Neuron (in vitro differentiated cells): ENCODE results near the gene MAP2K2.

ENCODE experiments used
- H2AFZ ChIP-seq: one replicate; pipeline ENCODE4 v1.6.1; 2013; ENCODE audit warnings: low read depth, mild to moderate bottlenecking, inconsistent platforms, low read length, moderate library complexity
- H3K27me3 ChIP-seq: one replicate; pipeline ENCODE4 v1.6.1; 2013; ENCODE audit warnings: low read length; ENCODE audit not compliant: insufficient read depth
- H3K36me3 ChIP-seq: one replicate; pipeline ENCODE4 v1.6.1; 2013; ENCODE audit warnings: low read length; ENCODE audit not compliant: insufficient read depth
- H3K4me1 ChIP-seq: one replicate; pipeline ENCODE4 v1.6.1; 2013; ENCODE audit warnings: low read length; ENCODE audit not compliant: insufficient read depth
- H3K4me3 ChIP-seq: 2 replicates; pipeline ENCODE4 v1.5.1; 2013; ENCODE audit warnings: mild to moderate bottlenecking, low read length, moderate library complexity
- H3K9me3 ChIP-seq: one replicate; pipeline ENCODE4 v1.6.1; 2013; ENCODE audit warnings: low read length

MAP2K2 gene

DNA sequence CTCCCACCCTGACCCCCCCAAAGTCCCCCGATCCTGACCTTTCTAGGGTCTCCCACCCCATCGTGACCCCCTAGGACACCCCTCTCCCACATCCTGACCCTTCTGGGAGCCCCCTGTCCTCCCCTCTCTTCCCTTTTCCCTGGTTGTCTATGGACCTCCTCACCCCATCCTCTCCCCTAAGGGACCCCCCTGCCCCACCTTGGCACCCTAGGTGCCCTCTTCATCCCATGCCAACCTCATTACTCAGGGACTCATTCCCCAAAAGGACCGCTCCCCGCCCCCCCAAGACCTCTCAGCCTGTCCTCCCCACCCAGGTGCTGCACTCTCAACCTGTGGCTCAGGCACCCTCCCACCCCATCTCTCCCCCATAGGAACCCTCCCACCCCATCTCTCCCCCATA, 2.1 kb downstream of the MAP2K2 start:
- H3K36me3 ChIP-seq = peaks cover 12% of the 10 kb centered on the region
- H2AFZ ChIP-seq = no peak overlapping the region
- H3K9me3 ChIP-seq = no peaks in the 10 kb centered on the region
- peaks cover 15% of the 10 kb centered on the region for H3K4me1 ChIP-seq
- no peaks in the 10 kb centered on the region for H3K27me3 ChIP-seq
- no peak overlapping the region for H3K4me3 ChIP-seq

DNA sequence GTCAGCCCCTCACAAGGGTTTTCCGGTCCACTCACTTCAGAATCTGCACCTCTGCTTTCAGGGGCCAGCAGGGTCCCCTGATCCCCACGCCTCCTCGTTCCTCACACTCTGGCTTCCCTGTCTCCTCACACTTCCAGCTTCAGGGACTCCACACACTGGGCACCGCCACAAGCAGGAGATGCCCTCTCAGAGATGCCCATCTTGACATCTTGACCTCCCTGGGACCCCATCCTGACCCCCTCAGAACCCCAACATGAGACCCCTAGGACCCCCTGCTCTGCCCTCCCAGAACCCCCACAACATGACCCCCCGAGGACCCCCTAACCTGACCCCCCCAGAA, 2.7 kb downstream of the MAP2K2 start:
- Histone ChIP-seq H3K4me3 (no peak overlapping the region), H3K4me1 (peaks cover 15% of the 10 kb centered on the region), H3K36me3 (peaks cover 13% of the 10 kb centered on the region), H3K27me3 (no peaks in the 10 kb centered on the region), H2AFZ (no peak overlapping the region), H3K9me3 (no peaks in the 10 kb centered on the region)

DNA sequence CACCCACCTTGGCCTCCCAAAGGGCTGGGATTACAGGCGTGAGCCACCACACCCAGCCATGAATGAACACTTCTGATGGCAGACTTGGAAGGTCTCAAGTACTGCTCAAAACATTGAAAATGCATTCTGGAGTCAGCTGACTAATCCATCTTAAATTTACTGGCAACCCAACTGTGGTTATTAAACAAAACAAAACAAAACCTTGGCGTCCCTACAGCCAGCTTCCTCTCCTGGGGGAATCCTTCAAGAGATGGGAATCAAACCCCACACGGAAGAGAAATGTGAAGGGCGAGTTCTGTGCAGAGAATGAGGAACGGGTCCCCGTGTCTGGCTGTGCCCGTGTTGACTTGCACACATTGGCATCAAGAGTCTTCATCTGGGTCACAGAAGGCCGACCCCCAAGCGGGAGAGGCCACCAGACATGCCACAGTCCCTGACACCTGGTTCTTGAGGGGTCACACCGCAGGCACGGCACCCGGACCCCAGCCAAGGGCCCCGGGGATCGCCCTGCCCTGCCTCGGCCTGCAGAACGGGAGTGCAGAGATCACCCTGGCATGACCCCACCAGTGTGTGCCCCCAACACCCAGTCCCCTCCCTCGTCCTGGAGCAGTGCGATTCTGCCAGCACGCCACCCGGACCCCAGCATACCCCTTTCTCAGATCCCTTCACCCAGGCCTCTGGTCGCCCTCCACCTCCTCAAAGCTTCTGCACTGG, 3.2 kb downstream of the MAP2K2 start:
- Histone ChIP-seq H2AFZ (no peak overlapping the region), H3K4me3 (no peak overlapping the region), H3K4me1 (peaks cover 15% of the 10 kb centered on the region), H3K9me3 (no peaks in the 10 kb centered on the region), H3K36me3 (peaks cover 17% of the 10 kb centered on the region), H3K27me3 (no peaks in the 10 kb centered on the region)

DNA sequence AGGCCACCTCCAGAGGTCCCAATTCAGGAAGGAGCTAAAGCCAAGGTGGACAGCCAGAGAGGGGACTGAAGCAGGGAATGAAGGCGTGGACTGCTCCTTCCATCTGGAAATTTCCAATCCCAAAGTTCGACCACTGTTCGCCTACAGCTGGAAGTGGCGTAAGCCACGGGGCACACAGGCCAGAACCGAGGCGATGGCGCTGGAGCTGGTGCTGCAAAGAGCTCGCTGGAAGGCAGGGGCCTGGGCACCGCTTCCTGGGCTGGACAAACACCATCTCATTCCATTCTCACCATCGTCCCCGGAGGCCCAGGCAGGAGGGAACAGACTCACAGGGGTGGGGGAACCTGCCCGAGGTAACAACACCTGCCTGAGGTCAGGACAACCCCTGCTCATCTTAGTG, 4.2 kb downstream of the MAP2K2 start:
- Histone ChIP-seq H3K27me3 (no peaks in the 10 kb centered on the region), H3K36me3 (peaks cover 25% of the 10 kb centered on the region), H3K4me1 (peaks cover 15% of the 10 kb centered on the region), H3K4me3 (no peak overlapping the region), H2AFZ (no peak overlapping the region), H3K9me3 (no peaks in the 10 kb centered on the region)

DNA sequence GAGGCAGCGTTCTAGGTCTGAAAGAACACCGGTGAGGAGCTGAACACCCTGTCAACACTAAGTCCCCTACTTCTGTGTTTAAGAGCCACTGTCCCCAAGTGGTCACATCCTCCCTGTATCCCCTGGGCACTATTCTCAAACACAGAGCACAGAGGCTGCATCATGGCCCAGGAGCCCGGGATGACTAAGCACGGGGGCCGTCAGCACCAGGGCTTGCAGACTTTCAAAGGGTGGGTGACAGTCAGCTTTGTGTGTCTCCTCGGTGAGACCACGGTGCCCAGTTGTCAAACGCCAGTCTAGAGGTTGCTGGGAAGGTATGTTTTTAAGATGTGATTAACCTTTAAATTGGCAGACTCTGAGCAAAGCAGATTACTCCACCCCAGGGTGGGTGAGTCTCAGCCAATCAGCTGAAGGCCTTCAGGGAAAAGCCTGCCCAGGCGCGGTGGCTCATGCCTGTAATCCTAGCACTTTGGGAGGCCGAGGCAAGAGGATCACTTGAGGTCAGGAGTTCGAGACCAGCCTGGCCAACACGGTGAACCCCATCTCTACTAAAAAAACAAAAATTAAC, 8.0 kb downstream of the MAP2K2 start:
- Histone ChIP-seq H3K4me1 (no peaks in the 10 kb centered on the region), H3K27me3 (no peaks in the 10 kb centered on the region), H3K4me3 (no peak overlapping the region), H2AFZ (no peak overlapping the region), H3K36me3 (peaks cover 53% of the 10 kb centered on the region), H3K9me3 (peaks cover 4% of the 10 kb centered on the region)

DNA sequence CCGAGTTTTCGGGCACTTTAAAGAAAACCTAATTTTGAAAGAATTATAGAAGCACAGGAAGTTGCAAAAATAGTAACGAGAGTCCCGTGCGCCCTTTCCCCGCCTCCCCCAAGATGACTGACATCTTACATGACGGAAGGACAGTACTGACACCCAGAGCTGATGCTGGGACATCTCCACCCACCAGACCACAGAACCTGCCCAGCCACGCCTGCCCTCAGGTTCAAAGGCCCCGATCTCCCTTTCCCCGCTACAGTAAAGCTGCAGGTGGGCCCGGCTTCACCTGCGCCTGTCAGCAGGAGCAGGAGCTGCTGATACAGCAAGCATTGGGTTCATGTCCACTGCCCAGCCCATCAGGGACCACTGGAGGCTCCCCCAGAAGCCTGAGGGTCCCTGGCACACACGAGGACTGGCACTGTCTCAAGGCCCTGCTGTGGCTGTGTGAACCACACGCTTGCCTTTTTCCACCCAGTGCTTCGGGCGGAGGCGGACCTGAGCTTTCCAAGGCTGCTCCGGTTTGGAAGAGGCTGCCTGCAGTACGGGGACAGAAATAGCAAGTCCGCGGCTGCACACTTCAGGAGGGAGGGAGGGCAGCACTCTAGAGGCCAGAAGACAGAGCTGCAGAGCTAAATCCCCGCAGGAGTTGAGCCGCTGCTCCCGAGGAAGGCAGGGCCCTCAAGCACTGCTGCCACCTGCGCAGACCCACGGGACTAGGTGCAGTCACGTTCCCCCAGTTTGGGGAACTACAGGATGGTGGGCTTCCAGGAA, 8.7 kb downstream of the MAP2K2 start:
- no peaks in the 10 kb centered on the region for H3K27me3 ChIP-seq
- peaks cover 4% of the 10 kb centered on the region for H3K9me3 ChIP-seq
- no peaks in the 10 kb centered on the region for H3K4me1 ChIP-seq
- H3K36me3 ChIP-seq = peaks cover 59% of the 10 kb centered on the region
- no peak overlapping the region for H2AFZ ChIP-seq
- H3K4me3 ChIP-seq = no peak overlapping the region

DNA sequence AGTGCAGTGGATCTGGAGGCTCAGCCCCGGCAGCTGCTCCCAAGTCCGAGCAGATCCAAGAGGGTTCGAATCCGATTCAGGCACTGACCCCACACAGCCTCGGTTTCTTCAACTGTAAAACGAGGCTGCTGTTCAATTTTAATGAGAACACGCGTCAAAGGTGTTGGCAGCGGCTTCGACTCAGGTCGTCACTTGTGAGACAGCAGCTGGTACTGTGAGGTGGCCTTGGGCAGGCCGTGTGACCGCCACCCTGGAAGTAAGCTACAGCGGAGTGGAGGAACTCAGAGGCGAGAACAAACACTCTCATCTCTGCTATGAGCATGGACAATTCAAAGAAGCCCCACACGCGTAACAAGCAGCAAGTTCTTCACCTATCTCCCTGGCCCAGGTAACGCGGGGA, 9.7 kb downstream of the MAP2K2 start:
- Histone ChIP-seq H3K27me3 (no peaks in the 10 kb centered on the region), H3K9me3 (peaks cover 4% of the 10 kb centered on the region), H3K4me3 (no peak overlapping the region), H3K4me1 (no peaks in the 10 kb centered on the region), H2AFZ (no peak overlapping the region), H3K36me3 (peaks cover 61% of the 10 kb centered on the region)

DNA sequence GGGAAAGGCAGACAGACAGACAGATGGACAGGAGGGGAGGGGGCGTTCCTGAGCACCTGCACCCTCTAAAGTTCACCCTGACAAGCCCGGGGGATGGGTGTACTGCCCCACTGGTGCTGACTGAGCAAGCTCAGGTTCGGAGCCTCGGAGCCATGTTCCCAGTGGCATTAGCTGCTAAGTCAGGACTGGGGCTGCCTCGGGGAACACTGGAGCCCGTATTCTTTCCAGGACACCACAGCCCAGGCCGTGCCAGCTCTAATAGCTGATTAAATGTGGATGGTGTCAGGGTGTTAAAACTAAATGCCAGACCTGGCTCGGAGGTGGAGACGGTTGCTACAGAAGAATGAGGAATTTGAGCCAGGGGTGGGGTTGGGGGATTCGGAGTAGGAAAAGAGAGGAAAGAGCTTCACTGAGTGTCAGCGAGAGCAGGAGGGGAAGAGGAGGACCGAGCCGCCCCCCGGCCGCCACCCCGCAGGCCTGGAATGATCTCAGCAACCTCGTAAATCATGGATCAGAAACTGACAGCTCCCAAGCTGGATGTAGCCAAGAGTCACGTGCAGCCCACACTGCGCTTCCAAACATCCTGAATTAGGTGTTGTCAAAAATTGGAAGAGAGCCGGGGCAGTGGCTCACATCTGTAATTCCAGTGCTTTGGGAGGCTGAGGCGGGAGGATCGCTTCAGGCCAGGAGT, 10.4 kb downstream of the MAP2K2 start:
- Histone ChIP-seq H3K36me3 (peaks cover 68% of the 10 kb centered on the region), H3K27me3 (no peaks in the 10 kb centered on the region), H3K9me3 (peaks cover 6% of the 10 kb centered on the region)

DNA sequence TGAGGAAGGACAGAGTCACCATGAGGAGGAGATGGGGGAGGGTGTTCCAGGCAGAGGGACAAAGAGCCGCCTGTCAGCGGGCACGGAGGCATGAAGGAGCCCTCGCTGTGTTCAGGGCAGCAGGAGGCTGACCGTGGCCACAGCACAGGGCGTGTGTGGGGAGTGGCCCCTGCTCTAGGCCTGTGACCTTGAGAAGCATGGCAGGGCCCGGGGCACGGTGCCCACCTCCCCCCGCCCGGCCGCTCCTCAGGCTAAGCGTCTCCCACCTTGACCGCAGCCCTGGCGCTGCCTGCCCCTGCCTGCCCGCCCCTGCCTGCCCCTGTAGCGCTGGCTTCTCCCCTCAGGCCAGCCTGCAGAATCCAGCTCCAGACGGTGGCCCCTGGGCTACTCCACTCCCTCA, 11.6 kb downstream of the MAP2K2 start:
- H3K36me3 ChIP-seq = peaks cover 75% of the 10 kb centered on the region
- H3K4me3 ChIP-seq = no peak overlapping the region
- H3K4me1 ChIP-seq = no peaks in the 10 kb centered on the region
- H3K9me3 ChIP-seq = peaks cover 6% of the 10 kb centered on the region
- H2AFZ ChIP-seq = no peak overlapping the region
- H3K27me3 ChIP-seq = no peaks in the 10 kb centered on the region

More for the DNA sequence above, 10.4 kb downstream of the MAP2K2 start:
- Histone ChIP-seq H3K4me3 (no peak overlapping the region), H3K4me1 (no peaks in the 10 kb centered on the region), H2AFZ (no peak overlapping the region)

DNA sequence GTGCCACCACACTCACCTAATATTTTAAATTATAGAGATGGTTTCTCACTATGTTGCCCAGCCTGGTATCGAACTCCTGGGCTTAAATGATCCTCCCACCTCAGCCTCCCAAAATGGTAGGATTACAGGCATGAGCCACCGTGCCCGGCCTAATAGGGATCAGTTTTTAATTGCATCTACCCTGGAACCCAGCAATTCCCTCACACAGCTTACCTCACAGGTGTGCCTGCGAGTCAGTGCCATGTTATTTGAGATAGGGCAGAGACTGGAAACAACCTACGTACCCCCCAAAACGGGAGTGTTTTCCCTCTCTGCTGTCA, 14.3 kb downstream of the MAP2K2 start:
- H2AFZ ChIP-seq = no peak overlapping the region
- H3K9me3 ChIP-seq = peaks cover 6% of the 10 kb centered on the region
- no peak overlapping the region for H3K4me3 ChIP-seq
- no peaks in the 10 kb centered on the region for H3K4me1 ChIP-seq
- no peaks in the 10 kb centered on the region for H3K27me3 ChIP-seq
- H3K36me3 ChIP-seq = peaks cover 76% of the 10 kb centered on the region

DNA sequence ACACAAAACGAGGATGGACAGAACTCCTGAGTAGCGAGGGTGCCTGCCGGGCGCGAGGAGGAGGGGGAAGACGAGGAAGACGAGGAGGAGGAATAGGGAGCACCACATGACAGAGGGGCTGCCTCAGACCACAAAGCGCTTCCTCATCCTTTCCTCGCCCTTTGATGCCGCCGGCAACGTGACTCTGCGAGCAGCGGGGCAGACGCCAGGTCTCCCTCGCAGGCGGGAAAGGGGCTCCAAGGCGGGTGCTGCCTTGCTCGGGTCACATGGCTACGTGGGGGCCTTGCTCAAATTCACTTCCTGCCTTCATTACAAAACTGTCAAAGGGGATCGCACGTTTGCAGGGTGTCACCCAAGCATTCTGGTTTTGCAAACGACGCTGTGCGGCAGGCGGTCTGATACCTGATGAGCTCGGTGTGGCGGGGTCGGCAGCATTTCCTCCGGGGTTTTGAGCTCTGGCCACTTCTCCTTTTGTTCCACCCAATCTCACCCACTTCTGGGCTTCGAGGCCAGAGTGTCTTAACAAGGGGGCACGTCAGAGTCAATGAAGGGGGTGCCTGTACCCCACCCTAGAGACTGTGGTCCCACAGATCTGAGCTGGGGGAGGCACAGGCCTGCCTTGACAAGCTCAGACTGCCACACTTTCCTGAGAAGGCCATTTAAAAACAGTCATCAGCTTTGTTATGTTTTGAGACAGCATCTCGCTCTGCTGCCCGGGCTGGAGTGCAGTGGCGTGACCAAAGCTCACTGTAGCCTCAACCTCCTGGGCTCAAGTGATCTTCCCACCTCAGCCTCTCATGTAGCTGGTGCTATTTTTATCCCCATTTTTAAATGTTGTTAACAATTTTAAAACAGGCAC, 14.9 kb downstream of the MAP2K2 start:
- Histone ChIP-seq H2AFZ (no peak overlapping the region), H3K4me3 (no peak overlapping the region), H3K27me3 (no peaks in the 10 kb centered on the region), H3K4me1 (no peaks in the 10 kb centered on the region), H3K36me3 (peaks cover 72% of the 10 kb centered on the region), H3K9me3 (peaks cover 6% of the 10 kb centered on the region)

DNA sequence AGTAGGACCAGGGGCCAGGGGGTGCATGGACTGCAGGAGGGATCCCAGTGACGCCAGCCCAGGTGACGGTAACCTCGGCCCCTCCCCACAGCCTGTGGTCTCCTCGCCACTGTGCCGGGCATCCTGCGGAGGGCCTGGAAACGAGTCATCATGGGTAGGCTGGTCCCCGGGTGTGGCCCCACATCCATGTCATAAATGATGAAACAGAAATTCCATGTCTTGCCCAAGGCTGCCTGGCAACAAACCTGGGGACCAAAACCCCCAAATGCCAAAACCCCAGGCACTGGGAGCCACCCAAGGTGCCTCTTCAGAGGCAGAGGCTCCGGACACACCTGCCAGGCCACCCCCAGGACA, 20.9 kb downstream of the MAP2K2 start:
- Histone ChIP-seq H2AFZ (no peak overlapping the region), H3K27me3 (no peaks in the 10 kb centered on the region), H3K9me3 (no peaks in the 10 kb centered on the region), H3K4me1 (no peaks in the 10 kb centered on the region), H3K4me3 (no peak overlapping the region), H3K36me3 (peaks cover 74% of the 10 kb centered on the region)
